Body of pancreas (tissue), 4 donors: ENCODE measurements around the gene YIPF7. TPM values are rescaled to one million over a fixed set of nuclear protein-coding genes. Genes with fewer than 3 reads are reported as not detected.

Source experiments
- ATAC-seq: fragments of 150-250 bp; one replicate; pipeline ENCODE4 v1.9.1; 2016
- DNase-seq, 4 donors: peaks; one replicate each; pipeline ENCODE4 v3.0.0-alpha.2; 2019
- H3K27ac ChIP-seq, 4 donors: fragments of 200-600 bp; sonication (generic); 1 replicate in 3 of 4; 2 replicates in 1 of 4; pipeline versions ENCODE4 v1.5.1 to v1.6.1; 2016 to 2019; ENCODE audit warnings: mild to moderate bottlenecking in 1 of 4, mixed read lengths in 1 of 4, moderate library complexity in 1 of 4
- H3K27me3 ChIP-seq, 2 donors: fragments of 200-600 bp; sonication (generic); one replicate each; pipeline ENCODE4 v1.6.0; 2016; ENCODE audit warnings: mild to moderate bottlenecking in 1 of 2
- H3K36me3 ChIP-seq, 2 donors: fragments of 200-600 bp; sonication (generic); replicated peaks in 1 of 2; 2 replicates each; pipeline ENCODE4 v1.5.1; 2016; ENCODE audit warnings: low read depth in 2 of 2; ENCODE audit not compliant: insufficient read depth in 1 of 2
- H3K4me1 ChIP-seq: fragments of 200-600 bp; sonication (generic); one replicate; pipeline ENCODE4 v1.6.0; 2016
- H3K4me3 ChIP-seq, 2 donors: fragments of 200-600 bp; sonication (generic); 1 replicate in 1 of 2; 2 replicates in 1 of 2; pipeline ENCODE4 v1.5.1; 2016 to 2019
- H3K9me3 ChIP-seq, 3 donors: fragments of 200-600 bp; sonication (generic); 1 replicate in 2 of 3; 2 replicates in 1 of 3; pipeline ENCODE4 v1.5.1; 2016
- POLR2A ChIP-seq, 3 donors: fragments of 450-650 bp; IDR thresholded peaks; one replicate each; pipeline ENCODE4 v1.6.1; 2016; ENCODE audit warnings: antibody characterized with exemption in 3 of 3, mild to moderate bottlenecking in 2 of 3
- WGBS, 2 donors: methylation state at CpG; one replicate each; pipeline ENCODE4 v1.1.5; 2017; 5-methylcytosine and 5-hydroxymethylcytosine counted together
- intact Hi-C: fragments of 100-400 bp; cut with DNase I; formaldehyde crosslinking; loops from one replicate; pipeline ENCODE4 v1.15.1; 2023
- total RNA-seq, 2 donors: library from RNA; depleted of rRNA; stranded (reverse); fragments of >200 nt; gene quantifications; one replicate each; pipeline ENCODE4 v1.1.0, GENCODE V29; 2016
- TF ChIP-seq, protein P1 (sequence below), 7 experiments: fragments of 450-650 bp in 4 of 7; fragments of 200-600 bp in 3 of 7; sonication (generic) in 3 of 7; IDR thresholded peaks; one replicate each; pipeline ENCODE4 v1.5.1; 2016 to 2019; ENCODE audit warnings: antibody characterized with exemption in 7 of 7

The YIPF7 gene
- total RNA-seq, 2 donors from 2014 or later = not detected

DNA sequence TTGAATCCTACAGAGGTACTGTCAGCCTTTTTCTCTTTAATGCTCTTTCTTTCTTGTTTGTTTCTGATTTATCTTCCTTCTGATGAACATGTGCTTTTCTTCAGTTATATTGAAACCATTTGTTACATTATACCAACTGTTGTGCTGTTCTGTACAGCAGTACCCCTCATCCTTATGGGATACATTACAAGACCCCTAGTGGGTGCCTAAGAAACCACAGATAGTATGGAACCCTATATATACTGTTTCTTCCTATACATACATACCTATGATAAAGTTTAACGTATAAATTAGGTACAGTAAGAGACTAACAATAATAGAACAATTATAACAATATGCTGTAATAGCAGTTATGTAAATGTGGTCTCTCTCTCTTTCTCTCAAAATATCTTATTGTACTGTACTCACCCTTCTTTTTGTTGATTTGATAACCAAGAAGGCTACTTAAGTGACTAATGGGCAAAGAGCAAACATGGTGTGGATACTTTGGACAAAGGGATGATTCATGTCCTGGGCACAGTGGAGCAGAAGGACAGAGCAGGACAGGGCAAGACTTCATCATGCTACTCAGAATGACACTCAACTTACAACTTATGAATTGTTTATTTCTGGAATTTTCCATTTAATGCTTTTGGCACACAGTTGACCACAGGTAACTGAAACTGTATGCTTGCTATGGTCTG is 10.7 kb upstream of the YIPF7 start:
- intact Hi-C loops = no loop called here
- Histone ChIP-seq H3K27ac (no peak overlapping the region), H3K4me3 (no peak overlapping the region), H3K36me3 (no peaks in the 10 kb centered on the region), H3K4me1 (no peaks in the 10 kb centered on the region), H3K27me3 (no peaks in the 10 kb centered on the region), H3K9me3 (no peaks in the 10 kb centered on the region)
- DNase-seq (no peak), ATAC-seq (no peak)
- TF ChIP-seq POLR2A (IDR thresholded peaks at IDR 0.05) = no peak
- TF ChIP-seq, protein P1, sequence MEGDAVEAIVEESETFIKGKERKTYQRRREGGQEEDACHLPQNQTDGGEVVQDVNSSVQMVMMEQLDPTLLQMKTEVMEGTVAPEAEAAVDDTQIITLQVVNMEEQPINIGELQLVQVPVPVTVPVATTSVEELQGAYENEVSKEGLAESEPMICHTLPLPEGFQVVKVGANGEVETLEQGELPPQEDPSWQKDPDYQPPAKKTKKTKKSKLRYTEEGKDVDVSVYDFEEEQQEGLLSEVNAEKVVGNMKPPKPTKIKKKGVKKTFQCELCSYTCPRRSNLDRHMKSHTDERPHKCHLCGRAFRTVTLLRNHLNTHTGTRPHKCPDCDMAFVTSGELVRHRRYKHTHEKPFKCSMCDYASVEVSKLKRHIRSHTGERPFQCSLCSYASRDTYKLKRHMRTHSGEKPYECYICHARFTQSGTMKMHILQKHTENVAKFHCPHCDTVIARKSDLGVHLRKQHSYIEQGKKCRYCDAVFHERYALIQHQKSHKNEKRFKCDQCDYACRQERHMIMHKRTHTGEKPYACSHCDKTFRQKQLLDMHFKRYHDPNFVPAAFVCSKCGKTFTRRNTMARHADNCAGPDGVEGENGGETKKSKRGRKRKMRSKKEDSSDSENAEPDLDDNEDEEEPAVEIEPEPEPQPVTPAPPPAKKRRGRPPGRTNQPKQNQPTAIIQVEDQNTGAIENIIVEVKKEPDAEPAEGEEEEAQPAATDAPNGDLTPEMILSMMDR (IDR thresholded peaks at IDR 0.05) = no peak
- 56 to 78% methylated on average over 1 of the region's 1 CpG for WGBS, 2 donors

DNA sequence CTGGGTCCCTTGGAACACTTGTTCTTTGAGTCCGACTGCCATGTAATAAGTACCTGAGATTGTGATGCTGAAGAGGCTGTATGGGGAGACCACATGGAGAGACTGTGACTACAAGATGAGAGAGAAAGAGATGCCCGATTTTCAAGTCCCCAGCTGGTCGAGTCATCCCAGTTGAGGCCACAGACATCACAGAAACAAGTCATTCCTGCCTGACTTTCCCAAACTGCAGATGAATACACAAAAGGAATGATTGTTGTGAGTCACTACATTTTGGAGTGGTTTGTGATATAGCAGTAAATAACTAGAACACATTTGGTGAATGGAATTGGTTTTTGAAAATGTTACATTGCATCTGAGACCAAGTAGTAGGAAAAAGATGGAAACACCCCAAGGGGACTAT is 9.0 kb upstream of the YIPF7 start:
- intact Hi-C loops = no loop called here
- ATAC-seq = no peak

DNA sequence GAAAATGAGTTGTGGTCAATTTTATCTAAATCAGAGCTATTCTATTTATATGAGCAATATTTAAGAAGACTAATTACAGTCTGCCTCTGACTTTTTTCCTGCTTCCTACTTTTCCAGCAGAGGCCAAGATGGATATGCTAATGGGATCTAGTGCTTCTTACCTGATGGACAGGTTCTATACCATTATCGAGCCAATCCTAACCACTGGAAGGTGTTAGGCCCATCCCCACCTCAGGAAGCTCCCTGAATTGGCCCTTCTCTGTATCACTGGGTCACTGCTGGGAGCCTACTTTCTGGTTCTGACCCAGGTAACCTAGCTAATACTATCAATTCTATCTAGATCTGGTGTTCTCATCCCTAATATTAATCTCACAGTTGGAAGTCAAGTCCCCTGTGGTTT is 577 bp upstream of the YIPF7 start:
- ATAC-seq = no peak
- Histone ChIP-seq H3K27ac (no peak overlapping the region), H3K9me3 (no peaks in the 10 kb centered on the region), H3K4me3 (no peak overlapping the region), H3K36me3 (no peaks in the 10 kb centered on the region), H3K27me3 (no peaks in the 10 kb centered on the region), H3K4me1 (no peaks in the 10 kb centered on the region)
- intact Hi-C loops = no loop called here
- 59 to 61% methylated on average over 1 of the region's 1 CpG for WGBS, 2 donors
- TF ChIP-seq, protein P1 (IDR thresholded peaks at IDR 0.05) = no peak
- no peak for DNase-seq

More for the DNA sequence above, 9.0 kb upstream of the YIPF7 start:
- H3K4me3 ChIP-seq = no peak overlapping the region
- no peaks in the 10 kb centered on the region for H3K27me3 ChIP-seq
- no peaks in the 10 kb centered on the region for H3K9me3 ChIP-seq
- no peaks in the 10 kb centered on the region for H3K36me3 ChIP-seq
- 33 to 40% methylated on average over 3 of the region's 3 CpGs for WGBS, 2 donors
- no peaks in the 10 kb centered on the region for H3K4me1 ChIP-seq
- no peak overlapping the region for H3K27ac ChIP-seq
- TF ChIP-seq, protein P1 (IDR thresholded peaks at IDR 0.05) = no peak
- TF ChIP-seq POLR2A (IDR thresholded peaks at IDR 0.05) = no peak
- no peak for DNase-seq

DNA sequence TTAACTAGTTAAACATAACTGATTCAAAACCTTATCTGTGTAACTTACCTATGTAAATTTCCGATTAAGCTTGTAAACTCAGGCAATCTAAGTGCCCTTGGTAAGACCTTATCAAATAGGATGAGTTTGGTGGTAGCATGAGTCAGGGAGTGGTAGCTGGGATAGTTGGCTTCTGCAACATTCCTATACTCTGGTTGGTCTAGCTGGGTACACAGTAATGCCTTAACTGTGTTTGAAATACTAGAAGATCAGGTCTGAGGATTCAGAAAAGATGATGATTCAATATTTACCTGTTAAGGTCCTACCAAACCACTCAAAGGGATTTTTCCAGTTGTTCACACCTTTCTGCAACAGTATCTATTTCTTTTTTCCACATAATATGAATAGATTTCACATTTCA is 5.3 kb downstream of the YIPF7 start:
- WGBS, 2 donors = 54 to 63% methylated on average over 1 of the region's 1 CpG

More for the DNA sequence above, 5.3 kb downstream of the YIPF7 start:
- H3K27me3 ChIP-seq = no peaks in the 10 kb centered on the region
- TF ChIP-seq POLR2A (IDR thresholded peaks at IDR 0.05) = no peak
- TF ChIP-seq, protein P1 (IDR thresholded peaks at IDR 0.05) = no peak
- H3K4me3 ChIP-seq = no peak overlapping the region
- DNase-seq (no peak), ATAC-seq (no peak)
- peaks cover 0 to 12% (median 0%) of the 10 kb centered on the region in 3 donors for H3K9me3 ChIP-seq
- no peak overlapping the region for H3K27ac ChIP-seq
- intact Hi-C loops = no loop called here
- H3K4me1 ChIP-seq = no peaks in the 10 kb centered on the region
- H3K36me3 ChIP-seq = no peaks in the 10 kb centered on the region
